Activated naive CD4-positive, alpha-beta T cell (primary cell): ENCODE results near the gene PCSK6.

Source experiments
- DNase-seq, 4 experiments: peaks; one replicate each; lab custom pipeline; 2025; lab: John Stamatoyannopoulos, UW

Gene PCSK6

GRCh38 chr15:101498717-101499480, 9.4 kb upstream of the PCSK6 start:
- no peak for DNase-seq

GRCh38 chr15:101498076-101498716, 8.7 kb upstream of the PCSK6 start:
- DNase-seq: no peak

- no peak for DNase-seq
Observed at GRCh38 chr15:101497484-101498034, 8.1 kb upstream of the PCSK6 start.

GRCh38 chr15:101497017-101497416, 7.5 kb upstream of the PCSK6 start:
- DNase-seq: no peak

- no peak for DNase-seq
Observed at GRCh38 chr15:101496198-101496986, 6.9 kb upstream of the PCSK6 start.

- no peak for DNase-seq
Observed at GRCh38 chr15:101495334-101496197, 6.1 kb upstream of the PCSK6 start.

- DNase-seq: no peak
Observed at GRCh38 chr15:101494251-101494796, 4.8 kb upstream of the PCSK6 start.

GRCh38 chr15:101492766-101493692, 3.5 kb upstream of the PCSK6 start:
- no peak for DNase-seq

GRCh38 chr15:101491734-101492640, 2.5 kb upstream of the PCSK6 start:
- no peak for DNase-seq

GRCh38 chr15:101490922-101491733, 1.6 kb upstream of the PCSK6 start:
- DNase-seq: no peak

- DNase-seq: no peak
Observed at GRCh38 chr15:101490408-101490891, 943 bp upstream of the PCSK6 start.

GRCh38 chr15:101489237-101489598, 289 bp downstream of the PCSK6 start:
- no peak for DNase-seq

- DNase-seq: no peak
Observed at GRCh38 chr15:101488300-101489164, 975 bp downstream of the PCSK6 start.

- no peak for DNase-seq
Observed at GRCh38 chr15:101486696-101487459, 2.6 kb downstream of the PCSK6 start.

GRCh38 chr15:101483462-101483861, 6.0 kb downstream of the PCSK6 start:
- no peak for DNase-seq
